GM23338 (cell line): ENCODE results near the gene COBLL1.

Source experiments
- CTCF ChIP-seq, 2 experiments: fragments of 200-600 bp in 1 of 2; sonication (generic) in 1 of 2; conservative IDR thresholded peaks; 2 replicates each; pipeline versions ENCODE4 v1.5.1 to v1.6.1; 2016 to 2017; ENCODE audit warnings: antibody characterized with exemption in 2 of 2, low read depth in 2 of 2, mild to moderate bottlenecking in 2 of 2, moderate library complexity in 1 of 2
- ETS1 ChIP-seq: IDR thresholded peaks from 2 replicates; pipeline ENCODE4 v1.6.1; 2016; ENCODE audit warnings: antibody characterized with exemption
- EZH2 ChIP-seq: fragments of 200-600 bp; sonication (generic); IDR thresholded peaks from one replicate; pipeline ENCODE4 v1.8.0; 2017; ENCODE audit warnings: antibody characterized with exemption, mild to moderate bottlenecking, low read depth; ENCODE audit not compliant: unreplicated experiment
- EZH2phosphoT487 ChIP-seq: fragments of 200-600 bp; sonication (generic); IDR thresholded peaks from one replicate; pipeline ENCODE4 v1.8.1; 2018; ENCODE audit warnings: antibody characterized with exemption; ENCODE audit not compliant: unreplicated experiment
- JUNB ChIP-seq: IDR thresholded peaks from one replicate; pipeline ENCODE4 v1.6.1; 2016; ENCODE audit warnings: antibody characterized with exemption; ENCODE audit not compliant: unreplicated experiment
- NANOG ChIP-seq: IDR thresholded peaks from 2 replicates; pipeline ENCODE4 v1.6.1; 2016; ENCODE audit warnings: antibody characterized with exemption, borderline replicate concordance
- POLR2AphosphoS5 ChIP-seq: IDR thresholded peaks from 2 replicates; pipeline ENCODE4 v1.6.1; 2016; ENCODE audit warnings: antibody characterized with exemption, low read depth
- ZNF331 ChIP-seq: fragments of 250-450 bp; sonication (Bioruptor Pico); IDR thresholded peaks from 2 replicates; pipeline ENCODE4 v1.5.0; 2020; ENCODE audit warnings: low read depth, mild to moderate bottlenecking, moderate library complexity

- TF ChIP-seq EZH2phosphoT487: no peak
- no peak for TF ChIP-seq CTCF (conservative IDR thresholded peaks at IDR 0.05; ENCODE audit: low read depth in 2 of 2)
- TF ChIP-seq POLR2AphosphoS5: no peak
- no peak for TF ChIP-seq ETS1
- TF ChIP-seq ZNF331 (CRISPR knock-in tag): no peak
- TF ChIP-seq EZH2: no peak
- no peak for TF ChIP-seq NANOG
- TF ChIP-seq JUNB: no peak
These were observed 27.8 kb upstream of the COBLL1 start for GRCh38 chr2:164869420-164869772.
